Skin epidermis (tissue), 12 donors: ENCODE data around the gene ITGA4.
"Not testable (repeated sequence)": the region's sequence is repeated elsewhere in the genome, so short reads cannot be mapped to it uniquely, and the experiment has no call there.

Experiments used
- H3K27ac ChIP-seq, 21 experiments: fragments of 200-600 bp; sonication (generic) in 11 of 21; one replicate each; pipeline ENCODE4 v1.5.0; 2020; ENCODE audit warnings: mild to moderate bottlenecking in 3 of 21, inconsistent platforms in 2 of 21, moderate library complexity in 2 of 21
- H3K4me3 ChIP-seq, 7 experiments: fragments of 200-600 bp; sonication (generic) in 2 of 7; one replicate each; pipeline ENCODE4 v1.5.0; 2020; ENCODE audit warnings: inconsistent platforms in 2 of 7, mild to moderate bottlenecking in 2 of 7, moderate library complexity in 1 of 7

ITGA4 gene

DNA sequence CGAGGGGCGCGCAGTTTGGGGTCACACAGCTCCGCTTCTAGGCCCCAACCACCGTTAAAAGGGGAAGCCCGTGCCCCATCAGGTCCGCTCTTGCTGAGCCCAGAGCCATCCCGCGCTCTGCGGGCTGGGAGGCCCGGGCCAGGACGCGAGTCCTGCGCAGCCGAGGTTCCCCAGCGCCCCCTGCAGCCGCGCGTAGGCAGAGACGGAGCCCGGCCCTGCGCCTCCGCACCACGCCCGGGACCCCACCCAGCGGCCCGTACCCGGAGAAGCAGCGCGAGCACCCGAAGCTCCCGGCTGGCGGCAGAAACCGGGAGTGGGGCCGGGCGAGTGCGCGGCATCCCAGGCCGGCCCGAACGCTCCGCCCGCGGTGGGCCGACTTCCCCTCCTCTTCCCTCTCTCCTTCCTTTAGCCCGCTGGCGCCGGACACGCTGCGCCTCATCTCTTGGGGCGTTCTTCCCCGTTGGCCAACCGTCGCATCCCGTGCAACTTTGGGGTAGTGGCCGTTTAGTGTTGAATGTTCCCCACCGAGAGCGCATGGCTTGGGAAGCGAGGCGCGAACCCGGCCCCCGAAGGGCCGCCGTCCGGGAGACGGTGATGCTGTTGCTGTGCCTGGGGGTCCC, at the start of gene ITGA4:
Gene ITGA4 (plus strand): TSS at position 266 of the 620 bp plus-strand sequence. CDS start 269 bp downstream, at position 535.
- Histone ChIP-seq H3K27ac (peak within 1 kb of the TSS; percentile 19 to 94 (median 77)), H3K4me3 (peak within 1 kb of the TSS; percentile 46 to 69 (median 52))

DNA sequence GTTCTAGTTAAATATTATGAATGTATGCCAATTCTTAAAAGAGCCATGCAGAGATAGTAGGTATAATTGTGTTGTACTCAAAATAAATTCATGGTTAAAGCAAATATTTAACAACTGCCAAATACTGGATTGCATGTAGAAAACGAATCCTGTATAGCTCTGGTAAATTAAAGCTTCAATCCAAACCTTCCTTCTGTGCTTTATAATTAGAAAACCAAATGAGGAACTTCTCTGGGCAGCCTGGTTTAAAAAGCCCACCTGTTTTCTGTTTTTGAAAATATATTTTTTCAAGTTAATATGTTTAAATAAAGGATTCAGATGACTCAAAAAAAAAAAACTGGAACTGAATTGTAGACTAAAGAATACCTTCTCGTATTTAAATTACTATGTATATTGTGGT, 48.3 kb upstream of the ITGA4 start:
- Histone ChIP-seq H3K27ac (no peak overlapping the region), H3K4me3 (no peak overlapping the region)

DNA sequence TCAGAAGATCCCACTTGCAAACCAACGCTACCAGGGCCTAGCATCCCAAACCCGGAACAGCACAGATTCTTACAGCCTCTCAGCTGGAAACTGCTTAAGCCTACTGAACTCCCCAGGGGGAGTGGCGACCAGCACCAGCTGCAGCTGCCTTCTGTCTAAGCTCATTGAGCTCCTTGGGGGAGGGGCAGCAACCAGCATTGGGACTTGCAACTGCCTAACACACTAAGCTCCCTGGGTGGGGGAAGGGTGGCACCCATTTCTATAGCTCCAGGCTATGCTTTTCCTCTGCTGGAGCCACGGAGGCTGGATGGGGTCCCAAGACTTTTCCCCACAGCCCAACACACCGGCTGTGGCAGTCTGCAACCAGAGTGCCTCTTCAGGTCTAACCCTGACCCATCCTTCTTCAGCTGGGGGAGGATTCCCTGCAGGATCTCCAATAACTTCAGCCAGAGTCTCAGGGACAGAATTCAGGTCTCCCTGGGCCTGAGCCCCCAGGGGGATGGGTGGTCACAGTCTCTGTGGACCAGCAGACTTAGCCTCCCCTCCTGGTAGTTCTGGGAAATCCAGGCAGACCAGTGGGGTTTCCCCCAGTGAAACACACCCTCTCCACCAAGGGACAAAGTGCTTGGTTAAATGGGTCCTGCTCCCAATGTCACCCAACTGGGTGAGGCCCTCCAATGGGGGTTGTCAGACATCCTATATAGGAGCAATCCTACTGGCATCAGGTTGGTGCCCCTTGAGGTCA, 45.9 kb upstream of the ITGA4 start:
- Histone ChIP-seq H3K4me3 (no peak overlapping the region), H3K27ac (no peak overlapping the region)

DNA sequence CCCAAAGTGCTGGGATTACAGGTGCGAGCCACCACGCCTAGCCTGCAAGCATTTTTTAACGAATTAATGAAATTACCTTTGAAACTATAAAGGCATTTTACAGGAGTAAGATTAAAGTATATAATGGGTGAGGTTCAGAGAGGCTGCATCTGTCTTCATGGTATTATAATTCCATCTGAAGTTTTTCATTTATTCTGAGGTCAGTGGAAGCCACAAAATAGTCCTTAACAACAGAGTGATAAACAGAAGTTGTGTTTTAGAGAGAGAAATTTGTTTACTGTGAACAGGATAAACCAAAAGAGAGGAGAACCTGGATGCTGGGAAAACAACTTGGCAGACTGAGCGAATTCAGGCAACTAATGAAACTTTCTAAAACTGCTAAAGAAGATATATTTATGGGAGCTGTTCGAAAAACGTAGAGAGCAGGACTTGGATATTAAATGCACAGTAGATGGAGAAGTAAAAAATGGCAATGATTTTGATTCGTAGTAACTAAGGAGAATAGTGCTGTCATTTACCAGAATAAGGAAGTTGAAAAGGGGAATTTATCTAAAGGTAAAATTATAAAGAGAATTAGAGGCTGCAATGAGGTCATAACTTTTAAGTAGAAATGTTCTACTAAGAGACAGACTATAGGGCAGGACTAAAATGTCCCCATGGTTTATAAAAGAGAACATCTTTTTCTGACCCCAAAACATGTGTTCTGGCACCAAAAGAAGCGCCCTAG, 37.9 kb upstream of the ITGA4 start:
- Histone ChIP-seq H3K4me3 (no peak overlapping the region), H3K27ac (peak overlapping the region in 1 of 21 experiments; percentile 2)

DNA sequence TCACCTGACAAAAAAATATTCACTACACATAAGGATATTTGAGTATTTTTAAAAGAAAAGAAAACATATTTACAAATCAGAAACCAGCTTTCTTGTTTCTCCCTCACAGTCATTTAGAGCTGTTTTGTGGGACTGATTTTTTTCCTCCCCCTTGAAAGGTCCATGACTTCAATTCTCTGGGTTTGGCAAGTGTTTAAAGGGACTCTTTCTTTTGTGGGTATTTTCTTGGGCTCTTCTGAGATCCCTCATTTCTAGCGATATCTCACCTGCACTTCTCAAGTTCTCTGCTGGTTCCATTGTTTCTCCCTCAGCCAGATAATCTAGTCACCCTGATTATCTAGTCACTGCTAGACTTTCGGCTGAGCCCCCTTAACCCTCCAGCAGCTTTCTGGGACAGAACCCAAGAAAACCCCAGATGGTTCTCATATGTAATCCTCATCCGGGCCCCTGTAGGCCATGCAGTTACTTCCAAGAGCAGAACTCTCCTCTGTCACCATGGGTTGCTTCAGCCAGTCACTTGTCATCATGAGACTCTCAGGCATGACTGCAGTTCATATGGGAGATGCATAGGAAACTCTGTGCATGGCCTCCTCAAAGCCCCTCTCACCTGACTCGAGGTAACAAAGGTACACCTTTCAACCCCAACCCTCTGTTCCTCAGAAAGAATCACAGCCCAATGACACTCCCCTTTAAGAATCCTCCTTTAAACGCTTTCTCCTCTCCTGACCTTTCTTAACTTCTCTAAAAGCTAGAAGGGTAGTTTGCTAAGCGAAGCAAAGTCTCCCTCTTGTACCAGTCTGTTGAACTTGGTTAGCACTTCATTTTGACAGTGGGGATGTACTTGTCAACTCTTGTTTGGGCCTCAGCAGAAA, 36.7 kb upstream of the ITGA4 start:
- Histone ChIP-seq H3K27ac (no peak overlapping the region), H3K4me3 (no peak overlapping the region)

DNA sequence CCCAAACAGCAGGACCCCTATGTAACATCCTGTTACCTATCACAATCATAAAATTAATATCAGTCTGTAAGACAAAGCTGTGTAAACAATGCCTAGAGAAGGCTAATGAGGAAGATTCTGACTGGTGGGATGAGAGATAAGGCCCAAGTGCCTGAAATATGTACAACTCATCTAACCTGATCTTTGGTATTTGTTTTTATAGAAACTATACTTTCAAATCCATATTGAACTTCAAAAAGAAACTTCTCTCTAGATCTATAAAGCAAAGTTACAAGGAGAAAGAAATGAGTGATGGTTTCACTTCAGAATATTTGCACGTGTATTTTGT, 36.1 kb upstream of the ITGA4 start:
- no peak overlapping the region for H3K27ac ChIP-seq
- H3K4me3 ChIP-seq: no peak overlapping the region

DNA sequence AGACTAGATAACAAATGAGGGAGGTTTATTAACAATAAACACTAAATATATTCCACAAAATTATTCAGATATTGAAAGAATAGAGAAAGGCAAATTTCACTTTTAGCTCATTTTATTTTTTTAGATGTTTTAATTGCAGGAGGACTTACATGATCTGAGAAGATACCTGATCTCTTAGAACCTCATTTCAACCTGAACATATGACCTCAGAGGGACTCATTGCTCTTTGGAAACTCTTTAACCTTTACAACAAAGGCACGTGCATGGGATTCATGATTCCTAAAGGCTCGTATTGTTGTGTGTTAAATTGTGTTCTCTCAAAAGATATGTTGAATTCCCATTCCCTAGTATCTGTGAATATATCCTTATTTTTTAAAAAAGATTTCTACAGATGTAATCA, 35.7 kb upstream of the ITGA4 start:
- no peak overlapping the region for H3K4me3 ChIP-seq
- H3K27ac ChIP-seq: no peak overlapping the region

DNA sequence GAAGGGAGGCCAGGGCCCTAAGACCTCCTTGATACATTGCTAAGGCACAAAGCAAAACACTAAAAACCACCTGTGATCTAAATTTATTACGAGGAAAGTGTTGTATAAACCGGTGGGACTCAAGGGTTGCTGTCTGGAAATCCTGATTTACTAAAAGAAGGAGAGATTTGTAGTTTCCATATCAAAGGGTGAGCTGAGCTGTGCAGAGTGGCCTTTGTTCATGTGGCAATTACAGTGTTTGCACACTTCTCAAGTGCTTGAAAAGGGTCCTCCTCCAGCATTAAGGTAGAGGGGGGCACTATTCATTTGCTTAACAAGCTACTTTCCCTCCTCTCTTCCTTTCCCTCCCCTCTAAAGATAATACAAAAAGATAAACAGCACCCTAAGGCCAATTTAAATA, 30.5 kb upstream of the ITGA4 start:
- no peak overlapping the region for H3K4me3 ChIP-seq

DNA sequence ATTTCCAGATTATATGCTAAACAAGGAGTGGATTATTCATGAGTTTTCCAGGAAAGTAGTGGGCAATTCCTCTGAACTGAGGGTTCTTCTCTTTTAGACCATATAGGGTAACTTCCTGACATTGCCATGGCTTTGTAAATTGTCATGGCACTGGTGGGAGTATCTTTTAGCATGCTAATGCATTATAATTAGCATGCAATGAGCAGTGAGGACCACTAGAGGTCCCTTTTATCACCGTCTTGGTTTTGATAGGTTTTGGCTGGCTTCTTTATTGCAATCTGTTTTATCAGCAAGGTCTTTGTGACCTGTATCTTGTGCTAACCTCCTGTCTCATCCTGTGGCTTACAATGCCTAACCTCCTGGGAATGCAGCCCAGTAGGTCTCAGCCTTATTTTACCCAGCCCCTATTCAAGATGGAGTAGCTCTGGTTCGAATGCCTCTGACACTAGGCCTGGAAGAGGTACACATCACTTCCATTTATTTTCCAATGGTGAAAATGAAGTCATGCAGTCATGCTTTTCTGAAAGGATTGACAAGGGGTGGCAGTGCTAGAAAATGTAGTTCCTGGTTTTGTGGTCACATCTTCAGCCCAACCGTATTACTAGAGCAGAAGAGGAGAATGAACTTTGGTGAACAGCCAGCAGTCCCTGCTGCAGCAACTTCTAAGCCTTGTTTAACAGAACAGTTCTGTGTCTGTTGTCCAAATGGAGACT, 26.6 kb upstream of the ITGA4 start:
- Histone ChIP-seq H3K27ac (no peak overlapping the region), H3K4me3 (no peak overlapping the region)

More for the DNA sequence above, 30.5 kb upstream of the ITGA4 start:
- no peak overlapping the region for H3K27ac ChIP-seq

DNA sequence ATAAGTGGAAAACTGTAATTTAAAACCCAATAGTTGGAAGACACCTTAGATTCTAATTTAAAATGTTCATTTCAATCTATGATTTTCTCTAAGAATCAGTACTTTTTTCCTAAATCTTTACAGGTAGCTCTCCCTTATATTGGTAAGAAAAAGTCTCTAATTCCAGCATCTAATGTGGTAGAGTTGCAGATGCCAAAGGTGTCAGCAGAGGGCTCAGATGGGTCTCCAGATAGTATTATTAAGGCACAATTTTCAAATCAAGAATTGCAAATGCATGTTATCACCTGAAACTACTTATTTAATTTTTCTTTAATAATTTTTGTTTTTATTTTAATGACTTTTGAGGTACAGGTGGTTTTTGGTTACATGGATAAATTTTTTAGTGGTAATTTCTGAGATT, 25.5 kb upstream of the ITGA4 start:
- no peak overlapping the region for H3K27ac ChIP-seq
- H3K4me3 ChIP-seq: no peak overlapping the region

DNA sequence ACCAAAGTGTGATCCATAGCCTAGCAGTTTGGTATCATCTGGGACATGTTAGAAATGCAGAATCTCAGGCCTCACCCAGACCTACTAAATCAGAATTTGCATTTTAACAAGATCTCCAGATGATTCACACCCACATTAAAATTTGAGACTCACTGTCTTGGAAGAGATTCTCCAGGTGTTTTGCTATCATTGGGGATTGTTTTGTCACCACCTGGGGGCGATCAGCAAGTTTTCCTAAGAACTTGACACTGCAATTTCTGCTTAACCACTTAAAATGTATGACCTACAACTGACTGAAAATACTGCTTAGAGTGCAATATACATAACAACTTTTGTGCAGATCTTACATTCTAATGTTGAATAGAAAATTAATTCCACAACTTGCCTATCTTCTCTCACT, 18.9 kb upstream of the ITGA4 start:
- no peak overlapping the region for H3K27ac ChIP-seq
- no peak overlapping the region for H3K4me3 ChIP-seq

DNA sequence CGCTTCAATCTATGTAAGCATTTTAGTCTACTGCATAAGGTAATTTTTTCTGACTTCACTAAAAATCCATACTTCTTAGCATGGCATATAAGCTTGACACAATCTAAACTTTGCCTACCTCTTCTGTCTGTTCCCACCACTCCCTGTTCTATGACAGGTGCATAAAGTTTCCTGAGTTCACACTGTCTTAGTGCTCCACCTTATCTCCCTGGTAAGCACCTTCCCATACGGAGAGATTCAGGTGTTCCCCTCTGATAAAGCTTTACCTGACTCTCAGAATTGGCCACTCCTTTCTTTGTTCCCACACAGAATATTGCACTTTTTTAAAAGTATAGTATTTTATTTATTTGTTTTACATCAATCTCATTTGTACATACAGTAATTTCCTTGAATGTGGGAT, 16.8 kb upstream of the ITGA4 start:
- Histone ChIP-seq H3K4me3 (no peak overlapping the region), H3K27ac (no peak overlapping the region)

DNA sequence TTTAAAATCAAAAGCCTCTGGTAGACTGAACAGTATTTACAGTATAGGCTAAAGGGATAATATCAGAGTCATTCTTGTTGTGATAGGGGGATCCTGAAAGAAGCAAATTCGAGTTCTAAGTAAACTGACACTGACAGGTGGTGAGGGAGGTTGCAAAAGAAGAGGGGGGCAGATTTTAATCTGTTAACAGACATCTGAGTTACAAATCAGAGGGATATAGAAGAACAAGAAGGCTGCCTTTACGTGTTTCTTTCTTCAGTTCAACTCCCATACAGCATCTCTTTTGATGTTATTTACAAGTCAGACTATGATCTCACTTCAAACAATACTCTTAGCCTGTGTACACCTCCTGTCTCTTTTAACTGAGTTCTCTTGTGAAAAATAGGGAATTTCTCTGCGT, 16.3 kb upstream of the ITGA4 start:
- no peak overlapping the region for H3K27ac ChIP-seq
- no peak overlapping the region for H3K4me3 ChIP-seq

DNA sequence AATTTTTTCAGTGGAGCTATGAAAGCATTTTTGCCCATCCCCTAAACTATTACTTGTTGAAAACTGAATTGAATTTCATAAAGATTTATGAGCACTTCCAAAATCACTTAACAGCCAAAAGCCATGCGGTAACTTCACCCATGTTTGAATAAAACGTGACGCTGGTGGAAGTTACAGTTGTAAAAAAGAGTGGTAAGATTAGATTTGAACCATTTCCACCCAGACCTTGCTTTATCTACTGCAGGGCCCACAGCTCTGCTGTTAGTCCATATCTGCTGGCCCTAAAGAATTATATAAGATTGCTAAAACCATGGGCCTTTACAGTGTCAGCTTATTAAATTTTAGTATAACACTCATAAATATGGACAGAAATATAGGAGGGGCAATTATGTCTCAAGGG, 15.5 kb upstream of the ITGA4 start:
- H3K4me3 ChIP-seq: no peak overlapping the region
- no peak overlapping the region for H3K27ac ChIP-seq

DNA sequence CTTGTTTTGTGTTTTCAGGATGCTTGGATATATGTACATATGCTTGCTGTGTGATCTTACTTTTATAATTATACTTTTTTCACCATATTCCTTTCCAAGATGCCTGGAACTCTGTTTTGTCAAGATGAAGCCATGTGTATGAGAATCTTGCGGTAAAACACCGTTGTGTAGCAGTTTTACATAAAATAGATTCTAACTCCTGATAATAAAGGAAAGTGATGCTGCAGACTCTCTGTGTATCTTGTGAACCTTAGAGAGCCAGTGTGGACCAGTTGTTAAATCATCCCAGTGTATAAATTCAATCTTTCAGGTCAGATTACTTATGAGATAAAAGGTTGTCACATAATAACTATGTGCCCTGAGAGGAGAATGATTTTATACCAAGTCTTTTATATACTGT, 12.5 kb upstream of the ITGA4 start:
- Histone ChIP-seq H3K4me3 (no peak overlapping the region), H3K27ac (no peak overlapping the region)

DNA sequence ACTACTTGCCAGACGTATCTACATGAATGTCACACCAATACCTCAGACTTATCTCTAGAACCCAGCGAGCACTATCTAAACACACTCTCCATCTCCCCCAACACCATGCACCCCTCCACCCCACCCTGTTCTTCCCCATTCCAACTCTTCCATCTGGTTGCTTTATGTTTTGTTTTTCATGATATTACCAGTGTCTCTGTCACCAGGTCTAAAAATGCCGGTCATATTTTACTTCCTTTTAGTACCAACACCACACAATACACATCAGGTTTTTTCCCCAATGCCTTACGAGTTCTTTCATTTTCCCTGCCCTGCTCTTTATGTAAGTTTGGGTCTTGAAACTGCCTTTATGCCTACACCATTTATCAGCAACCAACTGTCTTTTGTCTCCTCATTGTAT, 10.2 kb upstream of the ITGA4 start:
- H3K4me3 ChIP-seq: no peak overlapping the region

DNA sequence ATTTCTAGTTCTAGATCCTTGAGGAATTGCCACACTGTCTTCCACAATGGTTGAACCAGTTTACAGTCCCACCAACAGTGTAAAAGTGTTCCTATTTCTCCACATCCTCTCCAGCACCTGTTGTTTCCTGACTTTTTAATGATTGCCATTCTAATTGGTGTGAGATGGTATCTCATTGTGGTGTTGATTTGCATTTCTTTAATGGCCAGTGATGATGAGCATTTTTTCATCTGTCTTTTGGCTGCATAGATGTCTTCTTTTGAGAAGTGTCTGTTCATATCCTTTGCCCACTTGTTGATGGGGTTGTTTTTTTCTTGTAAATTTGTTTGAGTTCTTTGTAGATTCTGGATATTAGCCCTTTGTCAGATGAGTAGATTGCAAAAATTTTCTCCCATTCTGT, 7.9 kb upstream of the ITGA4 start:
- H3K27ac ChIP-seq, H3K4me3 ChIP-seq: not testable (repeated sequence)

More for the DNA sequence above, 10.2 kb upstream of the ITGA4 start:
- no peak overlapping the region for H3K27ac ChIP-seq

DNA sequence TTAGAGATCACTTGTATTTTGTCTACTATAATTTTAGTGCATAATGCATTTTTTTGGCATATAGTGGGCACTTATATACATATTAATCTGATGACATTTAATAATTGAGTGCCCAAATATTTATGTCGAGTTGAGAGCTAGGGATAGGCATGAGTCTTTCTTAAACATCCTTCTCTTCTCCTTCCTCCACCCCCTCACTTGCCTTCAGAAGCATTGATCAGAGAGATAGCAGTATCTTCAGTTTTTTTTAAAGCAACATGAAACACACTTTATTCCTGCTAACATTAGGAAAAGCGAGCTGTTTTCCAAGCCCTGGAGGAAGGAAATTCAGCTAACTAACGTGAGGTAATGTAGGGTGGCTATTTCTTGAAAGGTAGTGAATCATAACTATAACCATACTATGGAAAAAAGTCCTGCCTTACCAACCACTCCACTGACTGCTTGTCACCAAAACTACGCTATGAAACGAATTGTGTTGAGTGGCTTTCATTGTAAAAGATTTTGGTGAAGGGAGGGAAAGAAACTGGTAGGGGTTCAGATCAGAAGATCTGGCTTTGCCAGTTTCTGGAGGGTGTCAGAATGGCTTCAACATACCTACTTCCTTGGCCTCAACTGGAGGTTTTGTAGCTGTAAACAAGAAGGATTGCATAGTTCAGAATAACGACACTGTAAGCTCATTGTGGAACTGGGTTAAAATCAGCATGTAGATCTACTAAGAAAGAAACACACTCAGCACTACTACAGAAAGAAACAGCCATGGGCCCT, 2.3 kb upstream of the ITGA4 start:
- Histone ChIP-seq H3K4me3 (no peak overlapping the region), H3K27ac (peak overlapping the region in 1 of 21 experiments; percentile 77)

DNA sequence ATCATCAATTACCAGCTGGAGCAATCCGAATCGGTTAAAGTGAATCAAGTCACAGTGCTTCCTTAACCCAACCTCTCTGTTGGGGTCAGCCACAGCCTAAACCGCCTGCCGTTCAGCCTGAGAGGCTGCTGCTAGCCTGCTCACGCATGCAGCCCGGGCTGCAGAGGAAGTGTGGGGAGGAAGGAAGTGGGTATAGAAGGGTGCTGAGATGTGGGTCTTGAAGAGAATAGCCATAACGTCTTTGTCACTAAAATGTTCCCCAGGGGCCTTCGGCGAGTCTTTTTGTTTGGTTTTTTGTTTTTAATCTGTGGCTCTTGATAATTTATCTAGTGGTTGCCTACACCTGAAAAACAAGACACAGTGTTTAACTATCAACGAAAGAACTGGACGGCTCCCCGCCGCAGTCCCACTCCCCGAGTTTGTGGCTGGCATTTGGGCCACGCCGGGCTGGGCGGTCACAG, 496 bp upstream of the ITGA4 start:
- H3K27ac ChIP-seq: peak overlapping the region; percentile 19 to 94 (median 77)

More for the DNA sequence above, 496 bp upstream of the ITGA4 start:
- peak overlapping the region; percentile 46 to 69 (median 52) for H3K4me3 ChIP-seq
